ENCODE data around the gene MED25.

Gene MED25

GRCh38 chr19:49775742-49776370, 42.2 kb upstream of the MED25 start:
- TF ChIP-seq, protein P1, sequence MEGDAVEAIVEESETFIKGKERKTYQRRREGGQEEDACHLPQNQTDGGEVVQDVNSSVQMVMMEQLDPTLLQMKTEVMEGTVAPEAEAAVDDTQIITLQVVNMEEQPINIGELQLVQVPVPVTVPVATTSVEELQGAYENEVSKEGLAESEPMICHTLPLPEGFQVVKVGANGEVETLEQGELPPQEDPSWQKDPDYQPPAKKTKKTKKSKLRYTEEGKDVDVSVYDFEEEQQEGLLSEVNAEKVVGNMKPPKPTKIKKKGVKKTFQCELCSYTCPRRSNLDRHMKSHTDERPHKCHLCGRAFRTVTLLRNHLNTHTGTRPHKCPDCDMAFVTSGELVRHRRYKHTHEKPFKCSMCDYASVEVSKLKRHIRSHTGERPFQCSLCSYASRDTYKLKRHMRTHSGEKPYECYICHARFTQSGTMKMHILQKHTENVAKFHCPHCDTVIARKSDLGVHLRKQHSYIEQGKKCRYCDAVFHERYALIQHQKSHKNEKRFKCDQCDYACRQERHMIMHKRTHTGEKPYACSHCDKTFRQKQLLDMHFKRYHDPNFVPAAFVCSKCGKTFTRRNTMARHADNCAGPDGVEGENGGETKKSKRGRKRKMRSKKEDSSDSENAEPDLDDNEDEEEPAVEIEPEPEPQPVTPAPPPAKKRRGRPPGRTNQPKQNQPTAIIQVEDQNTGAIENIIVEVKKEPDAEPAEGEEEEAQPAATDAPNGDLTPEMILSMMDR (IDR thresholded peaks at IDR 0.05; ENCODE audit: insufficient read depth, low read depth, low read length, missing control alignments): no peak
- no peak overlapping the region for H3K4me3 ChIP-seq (ENCODE audit: low read length)

GRCh38 chr19:49776371-49776764, 41.7 kb upstream of the MED25 start:
- TF ChIP-seq, protein P1 (IDR thresholded peaks at IDR 0.05; ENCODE audit: insufficient read depth, low read depth, low read length, missing control alignments): no peak
- H3K4me3 ChIP-seq (ENCODE audit: low read length): no peak overlapping the region
- DNase-seq (ENCODE audit: low read depth): no peak

More at GRCh38 chr19:49775742-49776370, 42.2 kb upstream of the MED25 start:
- DNase-seq (ENCODE audit: low read depth): peak; percentile 35

GRCh38 chr19:49779731-49780555, 38.1 kb upstream of the MED25 start:
- TF ChIP-seq, protein P1 (IDR thresholded peaks at IDR 0.05; ENCODE audit: insufficient read depth, low read depth, low read length, missing control alignments): no peak
- no peak for DNase-seq (ENCODE audit: low read depth)

GRCh38 chr19:49780861-49781260, 37.2 kb upstream of the MED25 start:
- TF ChIP-seq, protein P1 (IDR thresholded peaks at IDR 0.05; ENCODE audit: insufficient read depth, low read depth, low read length, missing control alignments): no peak
- H3K4me3 ChIP-seq (ENCODE audit: low read length): no peak overlapping the region
- DNase-seq (ENCODE audit: low read depth): no peak

More at GRCh38 chr19:49779731-49780555, 38.1 kb upstream of the MED25 start:
- no peak overlapping the region for H3K4me3 ChIP-seq (ENCODE audit: low read length)

DNA sequence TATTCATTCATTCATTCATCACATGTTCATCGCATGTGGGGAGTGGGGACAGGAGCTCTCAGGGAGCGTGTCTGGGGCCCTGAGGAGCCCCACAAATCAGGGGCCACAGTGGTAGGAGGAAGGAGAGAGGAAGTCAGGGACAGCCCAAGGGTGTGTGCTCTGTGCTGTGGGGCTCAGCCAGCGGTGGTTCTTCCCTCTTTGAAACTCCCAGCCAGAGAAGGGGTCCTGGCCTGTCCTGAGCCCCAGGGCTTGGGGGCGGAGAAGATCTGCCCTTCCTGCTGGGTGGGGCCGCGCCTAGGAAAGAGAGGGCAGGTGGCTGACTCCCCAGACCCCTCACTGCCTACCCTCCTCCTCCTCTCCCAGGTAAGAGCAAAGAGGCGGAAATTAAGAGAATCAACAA, 36.7 kb upstream of the MED25 start:
- no peak for DNase-seq (ENCODE audit: low read depth)
- TF ChIP-seq, protein P1 (IDR thresholded peaks at IDR 0.05; ENCODE audit: insufficient read depth, low read depth, low read length, missing control alignments): no peak
- no peak overlapping the region for H3K4me3 ChIP-seq (ENCODE audit: low read length)

DNA sequence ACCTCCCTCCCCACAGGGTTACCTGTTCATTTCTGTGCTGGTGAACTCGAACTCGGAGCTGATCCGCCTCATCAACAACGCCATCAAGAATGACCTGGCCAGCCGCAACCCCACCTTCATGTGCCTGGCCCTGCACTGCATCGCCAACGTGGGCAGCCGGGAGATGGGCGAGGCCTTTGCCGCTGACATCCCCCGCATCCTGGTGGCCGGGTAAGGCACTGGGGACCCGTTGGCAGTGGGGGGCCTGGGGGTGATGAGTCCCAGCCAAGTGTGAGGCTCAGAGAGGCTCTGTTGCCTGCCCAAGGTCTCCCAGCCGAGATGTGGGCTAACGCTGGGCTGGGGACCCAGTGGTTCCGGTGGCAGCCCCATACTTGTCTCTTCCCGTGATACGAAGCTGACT, 35.6 kb upstream of the MED25 start:
- DNase-seq (ENCODE audit: low read depth): no peak

More for the DNA sequence above, 35.6 kb upstream of the MED25 start:
- no peak overlapping the region for H3K4me3 ChIP-seq (ENCODE audit: low read length)
- TF ChIP-seq, protein P1 (IDR thresholded peaks at IDR 0.05; ENCODE audit: insufficient read depth, low read depth, low read length, missing control alignments): no peak

All from epithelial cell of esophagus (primary cell).